ENCODE measurements around the gene BRIP1.
"Not testable (repeated sequence)": the region's sequence is repeated elsewhere in the genome, so short reads cannot be mapped to it uniquely, and the experiment has no call there.

BRIP1 gene

DNA sequence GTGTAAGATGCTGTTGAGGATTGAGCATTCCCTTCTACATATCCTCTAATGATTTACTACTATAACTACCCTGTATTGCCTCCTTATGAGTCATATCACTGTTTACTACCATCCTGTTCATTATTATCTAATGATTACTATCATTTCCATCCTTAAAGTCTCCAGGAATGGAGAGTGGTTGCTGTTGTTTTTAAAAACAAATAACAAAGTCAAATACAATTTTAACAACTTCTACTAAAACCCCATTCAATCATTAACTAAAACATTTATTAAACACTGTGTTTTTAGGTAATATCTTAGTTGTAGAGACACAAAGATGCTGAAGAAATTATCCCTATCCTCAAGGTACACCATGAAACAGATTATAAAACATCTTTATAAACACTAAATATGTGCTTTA, 126.9 kb downstream of the BRIP1 start:
- Mint-ChIP-seq H3K9me3 (peaks cover 6% of the 10 kb centered on the region), H3K36me3 (ENCODE audit: low read depth) (peaks cover 35% of the 10 kb centered on the region), H3K4me1 (ENCODE audit: low read depth) (no peaks in the 10 kb centered on the region), H3K27ac (no peak overlapping the region), H3K27me3 (no peaks in the 10 kb centered on the region), H3K4me3 (no peak overlapping the region)
- no peak for DNase-seq

GRCh38 chr17:61735807-61736206, 127.5 kb downstream of the BRIP1 start:
- DNase-seq: no peak
- H3K4me3 Mint-ChIP-seq: no peak overlapping the region
- peaks cover 3% of the 10 kb centered on the region for H3K9me3 Mint-ChIP-seq
- no peak overlapping the region for H3K27ac Mint-ChIP-seq
- no peaks in the 10 kb centered on the region for H3K4me1 Mint-ChIP-seq (ENCODE audit: low read depth)
- H3K36me3 Mint-ChIP-seq (ENCODE audit: low read depth): peaks cover 29% of the 10 kb centered on the region
- no peaks in the 10 kb centered on the region for H3K27me3 Mint-ChIP-seq

DNA sequence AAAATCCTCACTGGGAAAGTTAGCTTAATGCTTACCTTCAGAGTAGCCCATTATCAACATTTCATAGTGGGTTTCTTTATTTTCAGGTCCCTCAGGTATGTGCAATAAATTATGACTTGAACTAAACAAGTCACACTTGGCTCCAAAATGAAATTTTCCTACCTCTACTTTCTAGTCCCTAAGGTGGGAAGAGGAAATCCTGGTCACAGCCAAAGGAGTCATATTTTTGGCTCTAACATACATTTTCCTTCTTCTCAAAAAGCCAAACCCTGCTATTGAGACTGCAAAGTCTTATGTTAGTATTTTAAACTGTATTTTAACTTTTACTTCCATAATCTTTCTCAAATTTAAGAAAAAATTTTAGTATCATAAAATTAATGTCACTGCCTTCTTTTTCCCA, 128.9 kb downstream of the BRIP1 start:
- no peak for DNase-seq
- H3K4me1 Mint-ChIP-seq (ENCODE audit: low read depth): no peaks in the 10 kb centered on the region
- H3K4me3 Mint-ChIP-seq: no peak overlapping the region
- H3K36me3 Mint-ChIP-seq (ENCODE audit: low read depth): peaks cover 22% of the 10 kb centered on the region
- H3K27ac Mint-ChIP-seq: no peak overlapping the region
- peaks cover 3% of the 10 kb centered on the region for H3K9me3 Mint-ChIP-seq
- H3K27me3 Mint-ChIP-seq: no peaks in the 10 kb centered on the region

DNA sequence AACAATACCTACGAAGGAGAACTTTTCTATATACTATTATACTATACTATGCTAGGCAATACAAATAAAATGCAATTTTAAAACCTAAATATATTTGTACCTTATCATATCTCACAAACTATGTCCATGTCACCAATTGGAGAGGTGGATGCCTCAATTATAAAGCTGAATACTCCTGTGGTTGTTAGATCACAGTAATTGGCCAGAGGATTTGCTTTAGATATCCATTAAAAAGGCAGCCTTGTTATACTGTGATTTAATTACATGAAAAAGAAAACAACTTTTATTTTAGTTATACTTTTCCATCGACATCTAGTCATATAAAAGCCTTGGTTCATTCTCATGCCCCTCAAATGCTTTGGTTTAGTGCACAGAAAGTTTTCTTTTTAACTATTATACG, 129.3 kb downstream of the BRIP1 start:
- Mint-ChIP-seq H3K27me3 (no peaks in the 10 kb centered on the region), H3K36me3 (ENCODE audit: low read depth) (peaks cover 18% of the 10 kb centered on the region), H3K4me3 (no peak overlapping the region), H3K27ac (no peak overlapping the region), H3K9me3 (peaks cover 3% of the 10 kb centered on the region), H3K4me1 (ENCODE audit: low read depth) (no peaks in the 10 kb centered on the region)
- DNase-seq: no peak

GRCh38 chr17:61733021-61733420, 130.3 kb downstream of the BRIP1 start:
- no peak overlapping the region for H3K4me3 Mint-ChIP-seq
- H3K9me3 Mint-ChIP-seq: peaks cover 3% of the 10 kb centered on the region
- H3K27me3 Mint-ChIP-seq: no peaks in the 10 kb centered on the region
- no peak for DNase-seq
- H3K36me3 Mint-ChIP-seq (ENCODE audit: low read depth): peaks cover 14% of the 10 kb centered on the region
- no peaks in the 10 kb centered on the region for H3K4me1 Mint-ChIP-seq (ENCODE audit: low read depth)
- no peak overlapping the region for H3K27ac Mint-ChIP-seq

DNA sequence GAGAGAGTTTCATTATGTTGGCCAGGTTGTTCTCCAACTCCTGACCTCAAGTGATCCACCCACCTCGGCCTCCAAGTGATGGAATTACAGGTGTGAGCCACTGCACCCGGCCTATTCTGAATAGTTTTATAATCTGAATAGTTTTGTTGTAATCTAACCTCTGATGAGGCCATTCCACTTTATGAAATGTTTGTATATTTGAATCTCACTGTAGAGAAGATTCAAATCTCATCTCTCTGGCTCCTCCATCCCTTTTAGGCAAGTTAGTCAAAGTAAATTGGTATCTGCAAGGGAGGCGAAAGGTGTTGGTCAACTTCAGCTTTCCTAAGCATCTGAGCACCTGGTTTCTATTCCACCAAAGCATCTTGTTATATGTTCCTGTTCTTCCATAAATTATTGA, 131.2 kb downstream of the BRIP1 start:
- H3K36me3 Mint-ChIP-seq (ENCODE audit: low read depth): peaks cover 5% of the 10 kb centered on the region
- no peak for DNase-seq
- no peak overlapping the region for H3K27ac Mint-ChIP-seq

GRCh38 chr17:61731330-61731729, 132.0 kb downstream of the BRIP1 start:
- no peak overlapping the region for H3K4me3 Mint-ChIP-seq
- H3K27me3 Mint-ChIP-seq: no peaks in the 10 kb centered on the region
- DNase-seq: no peak
- H3K4me1 Mint-ChIP-seq (ENCODE audit: low read depth): no peaks in the 10 kb centered on the region
- H3K27ac Mint-ChIP-seq: no peak overlapping the region
- peaks cover 3% of the 10 kb centered on the region for H3K36me3 Mint-ChIP-seq (ENCODE audit: low read depth)
- H3K9me3 Mint-ChIP-seq: no peaks in the 10 kb centered on the region

More for the DNA sequence above, 131.2 kb downstream of the BRIP1 start:
- no peaks in the 10 kb centered on the region for H3K4me1 Mint-ChIP-seq (ENCODE audit: low read depth)
- H3K27me3 Mint-ChIP-seq: no peaks in the 10 kb centered on the region
- no peak overlapping the region for H3K4me3 Mint-ChIP-seq
- no peaks in the 10 kb centered on the region for H3K9me3 Mint-ChIP-seq

DNA sequence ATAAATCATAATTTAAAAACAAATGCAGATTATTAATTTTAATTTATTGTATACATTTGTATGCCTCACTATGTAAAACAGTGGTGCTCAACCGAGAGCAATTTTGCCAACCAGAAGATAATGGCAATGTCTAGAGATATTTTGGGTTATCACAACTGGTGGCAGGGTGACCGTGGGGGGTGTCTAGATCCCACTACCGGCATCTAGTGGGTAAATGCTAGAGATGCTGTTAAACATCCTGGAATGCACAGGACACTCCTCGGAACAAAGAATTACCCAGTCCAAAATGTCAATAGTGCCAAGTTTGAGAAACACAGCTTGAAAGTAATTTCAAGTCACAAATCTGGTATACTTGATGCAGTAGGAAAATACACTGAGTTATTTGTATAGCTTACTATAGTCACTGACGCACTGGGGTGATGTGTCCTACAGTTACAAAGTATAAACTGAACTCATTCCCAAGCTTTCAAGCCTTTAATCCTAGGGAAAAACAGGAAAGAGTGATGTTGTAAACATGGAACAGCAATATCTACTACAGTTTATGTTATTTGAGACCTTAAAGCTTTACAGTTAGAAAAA, 133.5 kb downstream of the BRIP1 start:
- Mint-ChIP-seq H3K4me3 (no peak overlapping the region), H3K36me3 (ENCODE audit: low read depth) (peaks cover 3% of the 10 kb centered on the region), H3K27me3 (no peaks in the 10 kb centered on the region), H3K4me1 (ENCODE audit: low read depth) (no peaks in the 10 kb centered on the region), H3K27ac (no peak overlapping the region), H3K9me3 (no peaks in the 10 kb centered on the region)
- DNase-seq: no peak

DNA sequence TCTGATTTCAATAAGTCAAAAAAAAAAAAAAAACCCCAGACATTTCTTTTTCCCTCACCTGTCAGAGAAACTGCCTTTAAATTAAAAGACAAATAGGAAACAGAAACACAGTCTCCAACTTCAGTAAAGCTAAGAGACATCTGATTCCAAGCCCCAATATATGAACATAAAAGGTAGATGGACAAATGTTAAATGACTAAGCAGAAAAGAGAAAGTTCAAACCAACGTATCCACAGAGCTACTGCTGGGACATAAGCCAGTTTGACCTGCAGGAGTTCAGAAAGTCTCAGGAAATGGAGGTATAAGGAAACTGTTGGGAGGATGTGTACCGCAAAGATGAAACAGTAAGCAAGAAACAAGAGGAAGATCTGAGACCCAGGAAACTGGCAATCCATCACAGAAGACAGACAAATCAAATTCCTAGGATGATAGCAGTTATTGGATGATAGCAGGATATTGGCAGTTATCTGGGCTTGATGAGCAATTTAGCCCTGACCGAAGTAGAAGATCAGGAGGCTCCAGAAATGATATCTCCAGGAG, 135.0 kb downstream of the BRIP1 start:
- Mint-ChIP-seq H3K27me3 (no peaks in the 10 kb centered on the region), H3K27ac (no peak overlapping the region), H3K9me3 (no peaks in the 10 kb centered on the region), H3K4me3 (no peak overlapping the region), H3K36me3 (ENCODE audit: low read depth) (peaks cover 3% of the 10 kb centered on the region), H3K4me1 (ENCODE audit: low read depth) (no peaks in the 10 kb centered on the region)
- no peak for DNase-seq

DNA sequence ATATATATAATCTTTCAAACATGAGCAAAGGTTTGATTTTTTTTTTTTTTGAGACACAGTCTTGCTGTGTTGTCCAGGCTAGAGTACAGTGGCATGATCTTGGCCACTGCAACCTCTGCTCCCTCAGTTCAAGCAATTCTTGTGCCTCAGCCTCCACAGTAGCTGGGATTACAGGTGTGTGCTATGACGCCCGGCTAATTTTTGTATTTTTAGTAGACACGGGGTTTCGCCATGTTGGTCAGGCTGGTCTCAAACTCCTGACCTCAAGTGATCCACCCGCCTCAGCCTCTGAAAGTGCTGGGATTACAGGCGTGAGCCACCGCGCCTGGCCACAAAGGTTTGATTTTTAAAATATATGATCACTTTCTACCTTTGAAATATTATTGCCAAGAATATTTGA, 135.5 kb downstream of the BRIP1 start:
- H3K36me3 Mint-ChIP-seq (ENCODE audit: low read depth); H3K4me1 Mint-ChIP-seq (ENCODE audit: low read depth); H3K9me3 Mint-ChIP-seq; H3K27me3 Mint-ChIP-seq; H3K27ac Mint-ChIP-seq; H3K4me3 Mint-ChIP-seq; DNase-seq: not testable (repeated sequence)

DNA sequence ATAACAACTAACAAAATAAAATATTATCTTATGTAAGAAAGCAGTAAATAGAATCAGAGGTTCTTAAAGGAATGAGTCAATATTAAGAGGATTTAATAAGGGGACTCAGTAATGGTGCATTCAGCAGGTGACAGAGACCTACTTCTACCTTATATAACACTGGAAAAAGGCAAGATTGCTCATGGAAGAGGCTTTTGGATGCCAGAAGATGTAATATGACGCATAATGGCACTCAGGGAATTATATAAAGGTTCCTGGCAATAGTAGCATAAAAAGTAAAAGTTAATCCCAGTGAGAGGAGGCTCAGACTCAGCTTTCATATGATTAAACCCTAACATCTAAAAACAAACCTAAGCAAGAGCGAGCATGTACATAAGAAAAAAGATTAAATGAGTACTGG, 136.4 kb downstream of the BRIP1 start:
- Mint-ChIP-seq H3K27me3 (no peaks in the 10 kb centered on the region), H3K27ac (no peak overlapping the region), H3K4me3 (no peak overlapping the region), H3K36me3 (ENCODE audit: low read depth) (peaks cover 7% of the 10 kb centered on the region), H3K9me3 (no peaks in the 10 kb centered on the region), H3K4me1 (ENCODE audit: low read depth) (no peaks in the 10 kb centered on the region)
- no peak for DNase-seq

- Mint-ChIP-seq H3K36me3 (ENCODE audit: low read depth) (peaks cover 9% of the 10 kb centered on the region), H3K27me3 (no peaks in the 10 kb centered on the region), H3K27ac (no peak overlapping the region), H3K9me3 (no peaks in the 10 kb centered on the region), H3K4me3 (no peak overlapping the region), H3K4me1 (ENCODE audit: low read depth) (no peaks in the 10 kb centered on the region)
- no peak for DNase-seq
Measured at GRCh38 chr17:61724777-61725176, 138.6 kb downstream of the BRIP1 start.

DNA sequence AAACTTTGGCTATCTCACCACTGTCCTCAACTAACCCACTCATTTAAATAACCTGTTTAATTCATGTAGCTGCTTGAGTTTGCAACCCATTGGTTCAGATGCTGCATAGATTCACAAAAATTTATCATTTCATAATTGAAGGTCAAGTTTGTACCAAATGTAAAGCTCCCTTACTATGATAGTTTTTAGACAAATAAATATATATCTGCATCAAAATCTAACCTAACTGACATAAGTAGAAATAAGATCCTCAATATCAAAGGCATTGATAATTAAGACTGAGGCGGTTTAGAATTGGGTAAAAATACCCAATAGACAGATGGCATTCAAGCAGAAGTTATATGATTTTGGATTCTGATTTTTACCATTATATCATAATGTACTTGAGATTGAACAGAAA, 139.4 kb downstream of the BRIP1 start:
- Mint-ChIP-seq H3K36me3 (ENCODE audit: low read depth) (peaks cover 9% of the 10 kb centered on the region), H3K9me3 (no peaks in the 10 kb centered on the region), H3K27ac (no peak overlapping the region), H3K4me3 (no peak overlapping the region), H3K4me1 (ENCODE audit: low read depth) (no peaks in the 10 kb centered on the region), H3K27me3 (no peaks in the 10 kb centered on the region)
- DNase-seq: no peak

DNA sequence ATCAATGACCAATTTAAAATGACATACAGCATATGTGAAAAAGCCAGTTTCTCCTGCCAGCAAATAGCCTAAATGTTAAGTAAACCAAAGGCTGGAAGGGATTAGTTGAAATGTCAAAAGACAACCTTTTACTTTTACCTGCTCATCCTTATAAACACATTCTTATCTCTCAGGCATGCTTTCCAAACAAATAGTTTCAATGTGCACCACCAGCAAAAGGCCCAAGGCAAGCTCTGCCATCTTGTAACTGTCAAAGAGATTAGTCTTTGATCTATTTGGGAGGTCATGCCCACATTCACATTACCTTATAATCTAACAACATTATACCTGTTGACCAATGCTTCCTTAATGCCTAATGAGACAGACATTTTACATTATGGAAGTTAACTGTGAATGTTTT, 140.1 kb downstream of the BRIP1 start:
- Mint-ChIP-seq H3K36me3 (ENCODE audit: low read depth) (peaks cover 8% of the 10 kb centered on the region), H3K27me3 (no peaks in the 10 kb centered on the region), H3K9me3 (peaks cover 5% of the 10 kb centered on the region), H3K27ac (no peak overlapping the region), H3K4me3 (no peak overlapping the region), H3K4me1 (ENCODE audit: low read depth) (no peaks in the 10 kb centered on the region)
- DNase-seq: no peak

GRCh38 chr17:61722398-61722797, 140.9 kb downstream of the BRIP1 start:
- H3K9me3 Mint-ChIP-seq: peaks cover 9% of the 10 kb centered on the region
- no peak for DNase-seq
- peaks cover 9% of the 10 kb centered on the region for H3K36me3 Mint-ChIP-seq (ENCODE audit: low read depth)
- no peaks in the 10 kb centered on the region for H3K27me3 Mint-ChIP-seq
- no peak overlapping the region for H3K27ac Mint-ChIP-seq
- H3K4me1 Mint-ChIP-seq (ENCODE audit: low read depth): no peaks in the 10 kb centered on the region
- no peak overlapping the region for H3K4me3 Mint-ChIP-seq

Data from activated T-cell treated with anti-CD3 and anti-CD28 coated beads, Interleukin-2, amount 50 U/mL, for 24 hours (primary cell).